LNCAP (cell line): ENCODE measurements around the gene GOPC.

Experiments
- TF ChIP-seq, protein P1 (sequence below): fragments of 450-650 bp; IDR thresholded peaks from 2 replicates; pipeline ENCODE4 v1.5.1; 2017; ENCODE audit warnings: mild to moderate bottlenecking

Gene GOPC

DNA sequence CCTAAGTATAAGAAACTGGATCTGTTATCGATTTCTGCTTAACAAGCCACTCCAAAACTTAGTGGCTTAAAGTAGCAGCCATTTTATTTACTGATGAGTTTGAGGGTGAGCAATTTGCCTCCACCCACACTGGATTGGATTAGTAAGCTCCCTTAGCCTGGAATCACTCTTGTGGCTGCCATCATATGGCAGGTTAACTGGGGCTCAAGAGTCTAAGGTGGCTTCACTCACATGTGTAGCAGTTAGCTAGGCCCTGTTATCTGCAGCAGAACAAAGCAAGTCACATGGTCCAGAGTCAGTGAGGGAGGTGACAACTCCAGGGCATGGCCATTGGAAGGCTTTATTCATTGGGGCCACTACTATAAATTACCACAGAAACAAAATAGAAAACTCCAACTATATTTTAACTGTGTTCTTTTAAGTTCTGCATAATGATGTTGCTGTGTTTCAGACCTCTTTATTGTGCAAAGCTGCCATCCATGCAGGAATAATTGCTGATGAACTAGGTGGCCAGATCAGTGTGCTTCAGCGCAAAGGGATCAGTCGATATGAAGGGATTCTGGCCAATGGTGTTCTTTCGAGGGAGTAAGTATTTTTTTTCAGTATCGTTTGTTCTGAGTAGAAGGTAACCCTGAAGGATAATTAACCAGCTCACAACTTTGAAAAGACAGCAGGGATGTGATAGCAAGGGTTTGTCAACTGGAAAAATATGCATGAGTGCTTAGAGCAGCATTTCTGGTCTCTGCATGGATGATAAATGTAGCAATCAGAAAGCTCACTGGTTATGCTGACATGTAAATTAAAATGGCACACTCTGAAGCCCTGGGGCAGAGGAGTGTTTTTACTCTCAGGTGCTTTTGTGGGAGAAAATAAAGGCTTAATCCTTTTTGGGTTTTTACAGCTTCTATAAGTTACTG is 70.2 kb downstream of the GOPC start:
- TF ChIP-seq, protein P1, sequence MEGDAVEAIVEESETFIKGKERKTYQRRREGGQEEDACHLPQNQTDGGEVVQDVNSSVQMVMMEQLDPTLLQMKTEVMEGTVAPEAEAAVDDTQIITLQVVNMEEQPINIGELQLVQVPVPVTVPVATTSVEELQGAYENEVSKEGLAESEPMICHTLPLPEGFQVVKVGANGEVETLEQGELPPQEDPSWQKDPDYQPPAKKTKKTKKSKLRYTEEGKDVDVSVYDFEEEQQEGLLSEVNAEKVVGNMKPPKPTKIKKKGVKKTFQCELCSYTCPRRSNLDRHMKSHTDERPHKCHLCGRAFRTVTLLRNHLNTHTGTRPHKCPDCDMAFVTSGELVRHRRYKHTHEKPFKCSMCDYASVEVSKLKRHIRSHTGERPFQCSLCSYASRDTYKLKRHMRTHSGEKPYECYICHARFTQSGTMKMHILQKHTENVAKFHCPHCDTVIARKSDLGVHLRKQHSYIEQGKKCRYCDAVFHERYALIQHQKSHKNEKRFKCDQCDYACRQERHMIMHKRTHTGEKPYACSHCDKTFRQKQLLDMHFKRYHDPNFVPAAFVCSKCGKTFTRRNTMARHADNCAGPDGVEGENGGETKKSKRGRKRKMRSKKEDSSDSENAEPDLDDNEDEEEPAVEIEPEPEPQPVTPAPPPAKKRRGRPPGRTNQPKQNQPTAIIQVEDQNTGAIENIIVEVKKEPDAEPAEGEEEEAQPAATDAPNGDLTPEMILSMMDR = no peak

- TF ChIP-seq, protein P1 = no peak
Observed at GRCh38 chr6:117531346-117531745, 71.0 kb downstream of the GOPC start.

GRCh38 chr6:117530467-117531242 is 71.7 kb downstream of the GOPC start:
- TF ChIP-seq, protein P1 = no peak

DNA sequence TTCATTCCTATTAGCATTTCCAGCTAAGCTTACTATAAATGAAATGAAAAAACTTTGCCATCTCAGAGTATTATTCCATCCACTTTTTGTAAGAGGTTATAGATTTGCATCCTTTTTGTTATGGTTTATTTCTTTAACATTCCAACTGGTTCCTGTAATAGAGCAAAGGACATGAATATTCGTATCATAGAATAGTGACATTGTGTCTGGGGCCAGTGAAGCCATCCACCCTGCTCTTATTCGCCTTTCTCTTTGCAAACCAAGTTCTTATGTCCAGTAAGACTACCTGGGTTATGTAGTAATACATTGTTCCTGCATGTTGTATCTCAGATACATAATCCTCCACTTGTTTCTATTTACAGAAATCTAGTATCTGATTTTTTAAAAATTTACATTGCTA is 76.7 kb downstream of the GOPC start:
- TF ChIP-seq, protein P1 = no peak

- TF ChIP-seq, protein P1 = no peak
Observed at GRCh38 chr6:117521791-117522502, 80.4 kb downstream of the GOPC start.

DNA sequence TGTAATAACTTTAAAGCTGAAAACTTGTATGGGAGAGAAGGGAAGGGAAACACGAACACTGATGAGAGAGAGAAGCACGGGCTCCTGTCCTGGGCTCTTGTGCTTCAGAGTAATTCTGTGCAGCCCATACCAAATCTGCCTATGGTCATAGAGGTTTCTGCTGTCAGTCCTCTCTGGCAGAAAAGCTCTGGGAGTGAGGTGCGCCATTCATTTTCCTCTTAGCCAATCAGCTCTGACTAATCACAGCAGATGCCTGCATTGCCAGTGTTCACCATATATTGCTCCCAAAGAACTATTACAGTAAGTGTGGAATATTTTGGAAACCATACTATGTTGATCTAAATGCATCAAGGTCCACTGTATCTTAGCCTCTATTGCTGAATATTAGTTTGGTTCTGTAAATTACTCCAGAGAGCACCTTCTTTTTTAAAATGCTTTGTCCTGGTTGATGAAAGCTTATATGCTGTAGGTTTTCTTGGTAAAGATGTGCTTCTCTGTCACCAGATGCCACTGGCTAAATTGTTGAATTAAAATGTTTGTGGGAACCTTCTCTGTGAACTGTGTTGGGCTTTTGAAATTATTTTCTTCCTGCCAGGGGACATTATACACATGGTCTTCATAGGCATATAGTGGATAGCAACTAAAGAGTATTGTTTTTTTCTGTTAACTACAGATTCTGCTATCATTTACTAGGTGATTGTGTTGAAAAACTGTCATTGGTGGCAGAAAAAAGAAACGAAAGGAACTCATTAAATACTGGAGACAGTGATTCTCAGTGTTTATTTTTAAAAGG is 81.5 kb downstream of the GOPC start:
- TF ChIP-seq, protein P1 = no peak
